Esophagus (tissue), 2 donors: ENCODE results near the gene SERPINA3. TPM values are rescaled to one million over a fixed set of nuclear protein-coding genes. Genes with fewer than 3 reads are reported as not detected.

ENCODE experiments used
- H3K27ac ChIP-seq, 2 donors: one replicate each; pipeline ENCODE4 v1.5.1; 2013; ENCODE audit warnings: low read depth in 2 of 2, mild to moderate bottlenecking in 2 of 2, inconsistent platforms in 1 of 2, low read length in 1 of 2, moderate library complexity in 1 of 2
- H3K27me3 ChIP-seq, 2 donors: one replicate each; pipeline ENCODE4 v1.6.1; 2013; ENCODE audit warnings: low read length in 2 of 2, control low read depth in 1 of 2, mild to moderate bottlenecking in 1 of 2; ENCODE audit not compliant: insufficient read depth in 2 of 2, control insufficient read depth in 1 of 2
- H3K36me3 ChIP-seq, 2 donors: one replicate each; pipeline ENCODE4 v1.6.1; 2013; ENCODE audit warnings: low read length in 1 of 2; ENCODE audit not compliant: control insufficient read depth in 2 of 2, insufficient read depth in 2 of 2
- H3K4me1 ChIP-seq, 2 donors: one replicate each; pipeline ENCODE4 v1.6.1; 2013; ENCODE audit warnings: low read length in 1 of 2; ENCODE audit not compliant: control insufficient read depth in 2 of 2, insufficient read depth in 2 of 2
- H3K4me3 ChIP-seq, 2 donors: one replicate each; pipeline ENCODE4 v1.5.1; 2013; ENCODE audit warnings: low read length in 2 of 2, mild to moderate bottlenecking in 2 of 2, low read depth in 1 of 2, moderate library complexity in 1 of 2
- H3K9me3 ChIP-seq, 2 donors: one replicate each; pipeline ENCODE4 v1.6.1; 2013; ENCODE audit warnings: mild to moderate bottlenecking in 2 of 2, low read depth in 1 of 2, low read length in 1 of 2, moderate library complexity in 1 of 2; ENCODE audit not compliant: control insufficient read depth in 2 of 2, insufficient read depth in 1 of 2
- WGBS, 2 donors: extraction: QIAGEN DNeasy Blood & Tissue Kit; methylation state at CpG; one replicate each; pipeline ENCODE4 v1.1.7; 2013; 5-methylcytosine and 5-hydroxymethylcytosine counted together
- polyA plus RNA-seq, 2 donors: library from polyadenylated mRNA; stranded (reverse); fragments of 200-250 nt; gene quantifications; one replicate each; pipeline ENCODE4 v1.2.3, GENCODE V29; 2013
- donor health status: healthy with polysubstance abuse.
- donor health status: Bipolar disorder and iron deficiency.

Gene SERPINA3
- polyA plus RNA-seq, 2 donors: 8.9 to 30.5 TPM

- Histone ChIP-seq H3K4me3 (no peak overlapping the region), H3K4me1 (no peaks in the 10 kb centered on the region), H3K27me3 (no peaks in the 10 kb centered on the region), H3K36me3 (no peaks in the 10 kb centered on the region), H3K27ac (no peak overlapping the region), H3K9me3 (no peaks in the 10 kb centered on the region)
- WGBS, 2 donors: 62 to 73% methylated on average over 2 of the region's 2 CpGs
Observed at GRCh38 chr14:94638339-94638738, 26.1 kb downstream of the SERPINA3 start.

- Histone ChIP-seq H3K27me3 (no peaks in the 10 kb centered on the region), H3K4me1 (no peaks in the 10 kb centered on the region), H3K36me3 (no peaks in the 10 kb centered on the region), H3K4me3 (no peak overlapping the region), H3K27ac (no peak overlapping the region), H3K9me3 (no peaks in the 10 kb centered on the region)
- WGBS, 2 donors: 81 to 87% methylated on average over 11 of the region's 11 CpGs
Observed at GRCh38 chr14:94638961-94639817, 27.0 kb downstream of the SERPINA3 start.

- no peaks in the 10 kb centered on the region for H3K27me3 ChIP-seq
- H3K4me1 ChIP-seq: no peaks in the 10 kb centered on the region
- H3K27ac ChIP-seq: no peak overlapping the region
- H3K4me3 ChIP-seq: no peak overlapping the region
- H3K9me3 ChIP-seq: no peaks in the 10 kb centered on the region
- 86 to 89% methylated on average over 10 of the region's 10 CpGs for WGBS, 2 donors
- H3K36me3 ChIP-seq: no peaks in the 10 kb centered on the region
Observed at GRCh38 chr14:94640721-94641631, 28.8 kb downstream of the SERPINA3 start.

- Histone ChIP-seq H3K4me3 (no peak overlapping the region), H3K9me3 (no peaks in the 10 kb centered on the region), H3K27me3 (no peaks in the 10 kb centered on the region), H3K36me3 (no peaks in the 10 kb centered on the region), H3K4me1 (no peaks in the 10 kb centered on the region), H3K27ac (no peak overlapping the region)
- 94 to 96% methylated on average over 12 of the region's 12 CpGs for WGBS, 2 donors
Observed at GRCh38 chr14:94641632-94641955, 29.4 kb downstream of the SERPINA3 start.

- 90 to 92% methylated on average over 18 of the region's 18 CpGs for WGBS, 2 donors
- no peaks in the 10 kb centered on the region for H3K27me3 ChIP-seq
- H3K36me3 ChIP-seq: no peaks in the 10 kb centered on the region
- no peaks in the 10 kb centered on the region for H3K4me1 ChIP-seq
- H3K27ac ChIP-seq: no peak overlapping the region
- H3K9me3 ChIP-seq: peaks cover 0 to 6% of the 10 kb centered on the region in 2 donors
- H3K4me3 ChIP-seq: no peak overlapping the region
Observed at GRCh38 chr14:94643316-94644101, 31.3 kb downstream of the SERPINA3 start.

GRCh38 chr14:94644102-94644535, 31.9 kb downstream of the SERPINA3 start:
- 73 to 80% methylated on average over 4 of the region's 4 CpGs for whole genome bisulfite sequencing, 2 donors
- Histone ChIP-seq H3K4me3 (no peak overlapping the region), H3K9me3 (peaks cover 0 to 11% of the 10 kb centered on the region in 2 donors), H3K36me3 (no peaks in the 10 kb centered on the region), H3K27me3 (no peaks in the 10 kb centered on the region), H3K27ac (no peak overlapping the region), H3K4me1 (no peaks in the 10 kb centered on the region)

GRCh38 chr14:94646066-94646465, 33.9 kb downstream of the SERPINA3 start:
- Histone ChIP-seq H3K9me3 (peaks cover 0 to 12% of the 10 kb centered on the region in 2 donors), H3K4me3 (no peak overlapping the region), H3K27me3 (no peaks in the 10 kb centered on the region), H3K36me3 (no peaks in the 10 kb centered on the region), H3K4me1 (no peaks in the 10 kb centered on the region), H3K27ac (no peak overlapping the region)
- WGBS, 2 donors: 96 to 97% methylated on average over 2 of the region's 2 CpGs

GRCh38 chr14:94646481-94646880, 34.3 kb downstream of the SERPINA3 start:
- no peaks in the 10 kb centered on the region for H3K4me1 ChIP-seq
- H3K9me3 ChIP-seq: peaks cover 0 to 12% of the 10 kb centered on the region in 2 donors
- H3K27me3 ChIP-seq: no peaks in the 10 kb centered on the region
- no peak overlapping the region for H3K27ac ChIP-seq
- 48 to 60% methylated on average over 5 of the region's 5 CpGs for WGBS, 2 donors
- no peaks in the 10 kb centered on the region for H3K36me3 ChIP-seq
- no peak overlapping the region for H3K4me3 ChIP-seq

- 79 to 81% methylated on average over 4 of the region's 4 CpGs for WGBS, 2 donors
Observed at GRCh38 chr14:94648801-94649200, 36.6 kb downstream of the SERPINA3 start.

More at GRCh38 chr14:94648801-94649200, 36.6 kb downstream of the SERPINA3 start:
- Histone ChIP-seq H3K36me3 (no peaks in the 10 kb centered on the region), H3K4me1 (no peaks in the 10 kb centered on the region), H3K9me3 (peaks cover 0 to 12% of the 10 kb centered on the region in 2 donors), H3K27ac (no peak overlapping the region), H3K27me3 (no peaks in the 10 kb centered on the region), H3K4me3 (no peak overlapping the region)
